ENCODE data around the gene GDI1. TPM values are rescaled to one million over a fixed set of nuclear protein-coding genes. Genes with fewer than 3 reads are reported as not detected.

GDI1 gene
- total and polyA plus RNA-seq, 9 of the 15 experiments (the other 6 are each of a cell fraction or from before 2014, with no cell fraction given): 0.97 to 82.6 (median 37.5) TPM

- TF ChIP-seq ARNT (IDR thresholded peaks at IDR 0.05) (no peak), ZNF174 (CRISPR knock-in tag; IDR thresholded peaks at IDR 0.05) (no peak), ELF2 (CRISPR knock-in tag; IDR thresholded peaks at IDR 0.05) (no peak), ZNF263 (CRISPR knock-in tag; IDR thresholded peaks at IDR 0.05; ENCODE audit: borderline replicate concordance) (no peak), ZNF324 (CRISPR knock-in tag; IDR thresholded peaks at IDR 0.05) (no peak), CTBP1 (IDR thresholded peaks at IDR 0.05; ENCODE audit: borderline replicate concordance) (no peak), MCM7 (IDR thresholded peaks at IDR 0.05) (no peak), FOXP1 (CRISPR knock-in tag; IDR thresholded peaks at IDR 0.05) (no peak), GTF2B (IDR thresholded peaks at IDR 0.05; ENCODE audit: extremely low read depth, insufficient read length) (no peak), MCM5 (IDR thresholded peaks at IDR 0.05; ENCODE audit: low read depth) (no peak), E4F1 (CRISPR knock-in tag; IDR thresholded peaks at IDR 0.05; ENCODE audit: borderline replicate concordance) (no peak), HOMEZ (CRISPR knock-in tag; IDR thresholded peaks at IDR 0.05) (no peak)
These were observed 32.2 kb downstream of the GDI1 start (continued) for GRCh38 chrX:154469114-154469513.
